ENCODE results near the gene HAUS2.

The HAUS2 gene

DNA sequence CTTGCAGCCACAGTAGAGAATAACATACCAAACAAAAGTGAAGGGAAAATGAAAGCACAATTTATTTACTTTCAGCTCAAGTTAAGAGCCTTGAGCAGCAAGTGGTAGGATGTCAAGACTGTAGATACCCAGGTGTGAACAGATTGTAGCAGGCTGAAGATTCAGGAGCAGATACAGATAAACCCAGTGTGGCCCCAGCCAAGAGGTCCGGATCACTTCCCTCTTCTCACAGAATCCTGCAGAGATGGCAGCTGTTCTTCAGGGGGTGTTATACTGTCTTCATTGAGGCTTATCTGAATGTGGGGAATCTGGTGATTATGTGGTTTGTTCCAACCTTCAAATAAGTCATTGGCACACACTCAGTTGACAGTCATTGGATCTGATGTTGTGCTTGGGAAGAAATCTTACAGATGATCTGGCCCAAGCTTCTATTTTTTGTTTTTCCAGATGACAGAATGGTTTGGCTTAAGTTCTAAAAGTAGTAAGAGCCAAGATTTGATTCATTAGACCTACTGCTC is 28.9 kb downstream of the HAUS2 start:
- Histone ChIP-seq H3K36me3 (ENCODE audit: insufficient read depth, low read length) (no peaks in the 10 kb centered on the region), H2AFZ (ENCODE audit: low read depth, low read length) (no peak overlapping the region), H3K4me3 (ENCODE audit: low read depth in 1 of 2, low read length in 2 of 2) (no peak overlapping the region), H3K27me3 (ENCODE audit: insufficient read depth, low read length, poor library complexity) (peaks cover 11% of the 10 kb centered on the region), H3K9ac (ENCODE audit: low read depth, low read length) (no peak overlapping the region), H3K4me1 (ENCODE audit: insufficient read depth, low read length) (peaks cover 43% of the 10 kb centered on the region), H3K27ac (ENCODE audit: low read length) (no peak overlapping the region), H3K9me3 (ENCODE audit: insufficient read depth, low read length, severe bottlenecking) (no peaks in the 10 kb centered on the region), H3K79me2 (ENCODE audit: insufficient read depth, low read length) (no peaks in the 10 kb centered on the region), H4K20me1 (ENCODE audit: insufficient read depth, low read length) (no peaks in the 10 kb centered on the region; the same call in 1 of the 2 replicates), H3K4me2 (ENCODE audit: insufficient read depth, low read length) (no peak overlapping the region)
- no peak for DNase-seq
- ATAC-seq (ENCODE audit: insufficient read depth, low read depth), result no peak
- no peak for TF ChIP-seq EZH2 (IDR thresholded peaks at IDR 0.05; ENCODE audit: borderline replicate concordance, low read depth, low read length, severe bottlenecking)
- TF ChIP-seq, protein P1, sequence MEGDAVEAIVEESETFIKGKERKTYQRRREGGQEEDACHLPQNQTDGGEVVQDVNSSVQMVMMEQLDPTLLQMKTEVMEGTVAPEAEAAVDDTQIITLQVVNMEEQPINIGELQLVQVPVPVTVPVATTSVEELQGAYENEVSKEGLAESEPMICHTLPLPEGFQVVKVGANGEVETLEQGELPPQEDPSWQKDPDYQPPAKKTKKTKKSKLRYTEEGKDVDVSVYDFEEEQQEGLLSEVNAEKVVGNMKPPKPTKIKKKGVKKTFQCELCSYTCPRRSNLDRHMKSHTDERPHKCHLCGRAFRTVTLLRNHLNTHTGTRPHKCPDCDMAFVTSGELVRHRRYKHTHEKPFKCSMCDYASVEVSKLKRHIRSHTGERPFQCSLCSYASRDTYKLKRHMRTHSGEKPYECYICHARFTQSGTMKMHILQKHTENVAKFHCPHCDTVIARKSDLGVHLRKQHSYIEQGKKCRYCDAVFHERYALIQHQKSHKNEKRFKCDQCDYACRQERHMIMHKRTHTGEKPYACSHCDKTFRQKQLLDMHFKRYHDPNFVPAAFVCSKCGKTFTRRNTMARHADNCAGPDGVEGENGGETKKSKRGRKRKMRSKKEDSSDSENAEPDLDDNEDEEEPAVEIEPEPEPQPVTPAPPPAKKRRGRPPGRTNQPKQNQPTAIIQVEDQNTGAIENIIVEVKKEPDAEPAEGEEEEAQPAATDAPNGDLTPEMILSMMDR (IDR thresholded peaks at IDR 0.05; ENCODE audit: borderline replicate concordance, extremely low read depth, low read length, poor library complexity, severe bottlenecking), result no peak

DNA sequence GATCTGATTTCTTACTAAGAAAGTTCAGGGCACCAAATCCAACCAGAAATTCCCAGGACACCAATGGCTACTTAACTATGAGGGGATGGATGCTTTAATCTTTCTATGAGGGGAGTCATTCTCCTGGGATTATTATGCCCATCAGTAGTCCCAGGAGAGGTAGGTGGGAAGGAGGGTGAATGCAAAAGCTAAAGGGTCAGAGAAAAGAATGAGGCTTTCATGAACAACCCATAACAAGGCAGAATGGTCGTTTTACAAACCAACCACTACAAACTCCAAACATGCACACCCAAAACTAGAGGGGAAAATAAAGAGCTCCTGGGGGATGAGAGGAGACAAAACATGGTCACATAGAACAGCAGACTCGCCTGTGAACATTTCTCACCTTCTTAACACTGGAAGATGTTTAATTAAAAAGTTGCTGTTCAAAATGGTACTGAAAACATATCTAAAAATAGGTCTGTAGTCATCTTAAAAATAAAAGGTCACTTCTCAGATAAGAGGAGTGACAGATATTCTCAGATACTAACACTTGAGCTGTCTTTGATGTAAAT is 30.4 kb downstream of the HAUS2 start:
- no peak overlapping the region for H3K4me3 ChIP-seq (ENCODE audit: low read depth in 1 of 2, low read length in 2 of 2)
- no peak for ATAC-seq (ENCODE audit: insufficient read depth, low read depth)
- no peaks in the 10 kb centered on the region for H3K36me3 ChIP-seq (ENCODE audit: insufficient read depth, low read length)
- H2AFZ ChIP-seq (ENCODE audit: low read depth, low read length), result no peak overlapping the region
- peaks cover 42% of the 10 kb centered on the region for H3K4me1 ChIP-seq (ENCODE audit: insufficient read depth, low read length)
- no peaks in the 10 kb centered on the region for H3K79me2 ChIP-seq (ENCODE audit: insufficient read depth, low read length)
- H3K9me3 ChIP-seq (ENCODE audit: insufficient read depth, low read length, severe bottlenecking), result no peaks in the 10 kb centered on the region
- H3K9ac ChIP-seq (ENCODE audit: low read depth, low read length), result no peak overlapping the region
- no peak overlapping the region for H3K27ac ChIP-seq (ENCODE audit: low read length)
- TF ChIP-seq, protein P1 (IDR thresholded peaks at IDR 0.05; ENCODE audit: borderline replicate concordance, extremely low read depth, low read length, poor library complexity, severe bottlenecking), result no peak
- TF ChIP-seq EZH2 (IDR thresholded peaks at IDR 0.05; ENCODE audit: borderline replicate concordance, low read depth, low read length, severe bottlenecking), result no peak
- H4K20me1 ChIP-seq (ENCODE audit: insufficient read depth, low read length), result no peaks in the 10 kb centered on the region; the same call in 1 of the 2 replicates
- no peak for DNase-seq
- H3K4me2 ChIP-seq (ENCODE audit: insufficient read depth, low read length), result no peak overlapping the region
- H3K27me3 ChIP-seq (ENCODE audit: insufficient read depth, low read length, poor library complexity), result peaks cover 11% of the 10 kb centered on the region

DNA sequence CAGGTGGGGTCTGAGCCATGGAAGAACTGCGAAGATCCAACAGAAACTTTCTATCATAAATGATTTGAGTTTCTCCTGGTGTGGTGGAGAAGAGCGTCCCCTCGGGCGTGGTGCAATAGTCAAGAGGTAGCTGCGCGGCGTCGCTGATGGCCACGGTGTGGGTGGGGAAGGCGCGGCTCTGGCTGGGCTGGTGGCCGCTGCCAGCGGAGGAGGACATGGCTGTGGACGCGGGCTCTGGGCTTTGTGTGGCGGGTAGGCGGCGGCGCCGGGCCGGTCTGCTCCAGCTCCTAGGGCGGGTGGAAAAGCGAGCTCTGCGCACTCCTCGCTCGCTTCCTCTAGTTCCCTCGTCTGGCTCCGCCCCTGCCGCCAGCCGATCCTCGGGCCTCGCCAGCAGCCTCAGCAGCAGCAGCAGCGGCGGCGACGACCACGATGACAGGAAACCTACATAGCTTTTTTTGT is 32.7 kb downstream of the HAUS2 start:
- Histone ChIP-seq H3K79me2 (ENCODE audit: insufficient read depth, low read length) (no peaks in the 10 kb centered on the region), H3K4me1 (ENCODE audit: insufficient read depth, low read length) (peaks cover 23% of the 10 kb centered on the region), H3K4me3 (ENCODE audit: low read depth in 1 of 2, low read length in 2 of 2) (peak overlapping the region; percentile 19 to 65; a peak in 3 of 4 replicates), H3K36me3 (ENCODE audit: insufficient read depth, low read length) (no peaks in the 10 kb centered on the region), H3K27me3 (ENCODE audit: insufficient read depth, low read length, poor library complexity) (peaks cover 11% of the 10 kb centered on the region), H3K9ac (ENCODE audit: low read depth, low read length) (peak overlapping the region; percentile 58), H3K9me3 (ENCODE audit: insufficient read depth, low read length, severe bottlenecking) (no peaks in the 10 kb centered on the region), H2AFZ (ENCODE audit: low read depth, low read length) (peak overlapping the region; percentile 91), H3K27ac (ENCODE audit: low read length) (peak overlapping the region; percentile 21; the same call in 1 of the 2 replicates), H4K20me1 (ENCODE audit: insufficient read depth, low read length) (no peaks in the 10 kb centered on the region; the same call in 1 of the 2 replicates), H3K4me2 (ENCODE audit: insufficient read depth, low read length) (peak overlapping the region; percentile 79)
- ATAC-seq (ENCODE audit: insufficient read depth, low read depth) (peak; percentile 100), DNase-seq (peak; percentile 84)
- TF ChIP-seq, protein P1 (IDR thresholded peaks at IDR 0.05; ENCODE audit: borderline replicate concordance, extremely low read depth, low read length, poor library complexity, severe bottlenecking), result no peak
